ENCODE measurements around the gene TBX1.
"Not testable (repeated sequence)": the region's sequence is repeated elsewhere in the genome, so short reads cannot be mapped to it uniquely, and the experiment has no call there.

The TBX1 gene

GRCh38 chr22:19766240-19766510 lies 5.6 kb downstream of the TBX1 start:
- no peak for DNase-seq

- no peak for DNase-seq
These were observed 6.2 kb downstream of the TBX1 start for GRCh38 chr22:19766511-19767426.

DNA sequence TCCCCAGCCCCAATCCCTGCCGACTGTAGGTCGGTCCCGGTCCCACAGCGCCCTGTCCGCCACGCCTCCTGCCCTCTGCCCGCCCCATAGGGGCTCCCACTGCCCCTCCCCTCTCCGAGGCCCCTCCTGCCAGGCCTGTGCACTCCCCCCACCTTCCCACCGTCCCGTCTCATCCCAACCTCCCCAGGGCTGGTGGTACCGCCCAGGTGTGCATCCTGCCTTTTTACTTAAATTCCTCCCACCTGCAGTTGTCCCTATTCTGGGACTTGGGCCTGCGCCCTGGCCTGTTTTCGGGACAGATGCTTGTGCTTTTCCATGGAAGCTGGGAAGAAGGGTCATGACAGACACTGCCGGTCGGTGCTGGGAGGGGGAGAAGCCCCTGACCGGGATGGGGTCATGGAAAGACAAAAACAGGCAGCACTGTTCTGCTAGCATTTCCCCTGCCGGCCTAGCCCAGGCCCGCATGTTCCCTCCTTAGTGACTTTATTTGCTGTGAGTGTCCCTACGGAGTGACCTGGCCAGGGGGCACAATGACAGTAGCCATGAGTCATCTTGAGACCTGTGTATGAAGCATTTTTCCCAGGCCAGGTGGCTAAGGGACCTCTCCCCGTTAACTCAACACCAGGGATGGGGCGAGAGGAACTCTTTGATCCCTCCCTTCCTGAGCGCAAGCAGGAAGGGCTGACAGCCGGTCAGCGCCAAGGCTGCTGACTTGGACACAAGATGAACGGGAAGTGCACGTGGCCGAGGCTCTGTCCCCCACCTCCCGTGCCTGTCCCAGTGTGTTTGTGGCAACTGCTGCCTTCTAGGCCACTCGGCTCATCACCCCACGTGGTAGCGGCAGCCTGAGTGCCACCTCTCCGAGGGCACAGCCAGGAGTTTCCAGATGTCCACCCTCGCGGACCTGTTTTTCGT lies 7.1 kb downstream of the TBX1 start:
- no peak for DNase-seq

- DNase-seq, result no peak
These were observed 8.8 kb downstream of the TBX1 start for GRCh38 chr22:19769393-19769715.

DNA sequence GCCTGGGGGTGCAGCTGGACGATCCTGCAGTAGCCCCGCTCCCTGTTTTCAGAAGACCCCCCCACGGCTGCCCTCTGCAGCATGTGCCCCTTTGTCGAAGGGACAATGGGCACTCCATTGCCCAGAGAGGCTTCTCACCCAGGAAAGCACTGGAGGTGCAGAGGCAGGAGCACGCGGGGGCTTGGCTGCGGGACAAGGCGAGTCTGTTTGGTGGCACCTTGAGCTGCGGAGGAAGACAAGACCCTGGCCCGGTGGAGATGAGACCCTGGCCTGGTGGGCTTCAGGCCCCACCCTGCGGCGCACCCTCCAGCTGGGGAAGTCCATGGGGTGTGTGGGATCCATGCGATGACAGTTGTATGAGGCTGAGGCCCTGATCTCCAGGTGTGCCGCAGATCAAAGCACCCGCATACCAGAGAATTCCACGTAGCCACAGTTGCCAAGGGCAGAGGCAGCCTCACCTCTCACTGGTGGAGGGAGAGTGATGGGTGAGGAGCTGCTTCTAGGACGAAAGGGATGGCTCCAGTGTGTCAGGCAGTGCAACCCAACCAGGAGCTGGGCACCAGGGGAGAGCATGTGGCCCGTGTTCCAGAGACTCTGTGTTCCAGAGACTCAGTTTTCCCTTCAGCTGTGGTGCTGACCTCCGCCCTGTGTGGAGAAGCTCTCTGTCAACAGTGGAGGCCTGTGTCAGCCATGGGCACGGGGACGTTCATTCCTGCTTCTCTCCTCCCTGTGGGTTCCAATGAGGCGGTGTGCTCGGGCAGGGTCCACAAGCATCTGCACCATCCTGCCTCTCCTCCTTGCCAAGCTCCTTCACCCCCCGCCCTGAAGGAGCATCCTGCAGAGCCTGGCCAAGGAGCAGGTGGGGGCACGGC lies 10.0 kb downstream of the TBX1 start:
- DNase-seq, result no peak

DNA sequence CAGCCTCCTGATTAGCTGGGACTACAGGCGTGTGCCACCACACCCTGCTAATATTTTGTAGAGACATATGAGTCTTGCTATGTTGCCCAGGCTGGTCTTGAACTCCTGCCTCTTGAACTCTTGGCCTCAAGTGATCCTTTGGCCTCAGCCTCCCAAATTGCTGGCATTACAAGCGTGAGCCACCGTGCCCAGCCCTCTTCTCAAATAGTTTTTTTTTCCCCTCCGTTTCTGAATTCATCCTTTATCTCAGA lies 11.8 kb downstream of the TBX1 start:
- DNase-seq, result no peak

DNA sequence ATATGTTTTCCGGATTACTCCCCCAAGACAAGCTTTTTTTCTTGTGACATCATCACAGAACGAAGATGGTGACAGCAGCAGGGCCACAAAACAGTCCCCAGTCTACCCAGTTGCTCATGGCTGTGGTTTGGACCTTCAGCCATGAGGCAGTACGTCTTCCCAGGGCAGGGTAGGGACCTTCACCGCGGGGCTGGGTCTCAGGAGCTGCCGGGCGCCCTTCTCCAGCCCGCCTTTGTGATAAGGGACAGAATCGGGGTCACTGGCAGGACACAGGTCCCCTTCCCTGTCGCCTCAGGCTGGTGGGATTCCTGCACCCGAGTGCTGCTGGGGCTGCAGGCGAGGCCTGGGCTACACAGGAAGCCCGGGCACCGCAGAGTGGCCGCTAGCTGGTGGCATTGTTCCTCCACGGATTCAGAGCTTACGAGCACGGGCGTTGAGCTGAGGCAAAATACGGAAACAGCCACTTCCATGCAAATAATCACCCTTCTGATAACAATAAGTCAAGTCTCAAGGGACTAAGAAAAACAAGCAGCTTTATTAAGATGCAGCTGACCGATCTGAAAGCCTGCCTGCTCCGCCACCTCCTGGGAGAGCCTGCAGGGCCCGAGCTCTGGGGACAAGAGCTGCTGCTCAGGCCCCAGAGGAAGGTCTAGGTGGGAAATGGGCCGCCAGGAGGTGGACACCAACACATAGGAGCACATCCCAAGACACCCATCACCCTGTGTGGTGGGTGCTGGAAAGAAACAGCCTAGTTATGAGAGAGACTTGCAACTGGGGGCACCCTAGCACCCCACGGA lies 12.3 kb downstream of the TBX1 start:
- no peak for DNase-seq

GRCh38 chr22:19773470-19774040 lies 13.0 kb downstream of the TBX1 start:
- DNase-seq, result no peak

- DNase-seq, result no peak
These were observed 14.1 kb downstream of the TBX1 start for GRCh38 chr22:19774628-19775027.

DNA sequence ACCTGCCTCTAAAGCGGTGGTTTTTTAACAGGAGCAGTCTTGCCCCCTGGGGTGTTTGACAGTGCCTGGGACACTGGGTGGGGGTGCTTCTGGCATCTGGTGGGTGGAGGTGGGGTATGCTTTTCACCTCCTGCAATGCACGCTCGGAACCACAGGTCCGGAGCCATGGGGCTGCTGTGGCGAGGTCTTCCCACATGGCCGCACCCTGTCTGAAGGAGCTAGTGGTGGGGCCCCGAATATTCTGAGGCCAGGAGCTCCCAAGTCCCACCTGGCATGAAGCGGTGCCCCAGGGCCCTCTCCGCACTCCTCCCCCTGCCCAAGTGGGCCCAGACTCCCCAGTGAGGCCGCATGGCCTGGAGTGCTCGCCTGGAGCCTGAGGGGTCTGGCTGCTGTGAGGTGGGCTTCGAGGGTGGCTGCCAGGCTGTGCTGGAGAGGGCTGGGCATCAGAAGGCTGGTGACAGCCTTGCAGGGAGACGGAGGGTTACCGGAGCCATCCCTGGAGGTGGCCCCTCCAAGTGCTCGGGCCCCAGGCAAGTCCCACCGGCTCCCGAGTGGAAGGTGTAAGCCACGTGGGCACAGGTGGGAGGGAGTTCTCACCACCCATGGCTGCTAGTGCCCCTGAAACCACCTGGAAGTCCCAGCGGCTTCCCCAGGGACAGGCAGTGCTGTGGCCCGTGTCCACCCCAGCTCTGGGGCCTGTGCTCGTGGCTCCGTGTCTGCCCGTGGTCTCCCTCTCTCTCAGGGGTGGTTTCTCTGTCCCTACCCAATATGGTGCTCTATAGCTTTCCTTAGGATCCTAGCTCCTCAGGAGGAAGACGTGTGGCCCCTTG lies 15.1 kb downstream of the TBX1 start:
- DNase-seq, result no peak

GRCh38 chr22:19776433-19777031 lies 16.0 kb downstream of the TBX1 start:
- no peak for DNase-seq

- not testable (repeated sequence) for DNase-seq
These were observed 16.6 kb downstream of the TBX1 start for GRCh38 chr22:19777192-19777591.

GRCh38 chr22:19779011-19779421 lies 18.4 kb downstream of the TBX1 start:
- DNase-seq, result no peak

DNA sequence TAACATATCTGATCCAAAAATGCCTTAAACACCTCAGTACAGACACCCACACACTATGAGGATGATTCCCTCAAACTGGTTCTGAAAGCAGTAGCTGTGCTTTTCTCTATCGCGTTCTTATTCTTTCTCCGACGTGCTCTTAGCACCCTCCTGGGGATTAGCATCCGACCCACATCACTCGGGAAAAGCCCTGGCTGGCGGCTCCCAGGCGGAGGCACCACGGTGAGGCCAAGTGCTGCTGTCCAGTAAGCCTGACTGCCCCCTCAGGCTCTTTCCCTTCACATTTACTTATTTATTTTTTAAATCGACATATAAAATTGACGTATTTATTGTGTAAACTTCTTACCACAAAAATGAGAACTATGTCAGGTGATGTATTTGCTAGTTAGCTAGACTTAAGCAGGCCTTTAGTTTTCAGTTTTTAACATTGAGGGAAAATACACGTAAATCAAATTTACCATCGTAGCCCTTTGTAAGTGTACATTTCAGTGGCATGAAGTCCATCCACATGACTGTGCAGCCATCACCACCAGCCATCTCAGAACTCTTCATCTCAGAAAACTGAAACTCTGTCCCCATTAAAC lies 19.2 kb downstream of the TBX1 start:
- DNase-seq, result no peak

- DNase-seq, result no peak
These were observed 22.0 kb downstream of the TBX1 start for GRCh38 chr22:19782533-19782932.

- DNase-seq, result no peak
These were observed 23.2 kb downstream of the TBX1 start for GRCh38 chr22:19783586-19784383.

DNA sequence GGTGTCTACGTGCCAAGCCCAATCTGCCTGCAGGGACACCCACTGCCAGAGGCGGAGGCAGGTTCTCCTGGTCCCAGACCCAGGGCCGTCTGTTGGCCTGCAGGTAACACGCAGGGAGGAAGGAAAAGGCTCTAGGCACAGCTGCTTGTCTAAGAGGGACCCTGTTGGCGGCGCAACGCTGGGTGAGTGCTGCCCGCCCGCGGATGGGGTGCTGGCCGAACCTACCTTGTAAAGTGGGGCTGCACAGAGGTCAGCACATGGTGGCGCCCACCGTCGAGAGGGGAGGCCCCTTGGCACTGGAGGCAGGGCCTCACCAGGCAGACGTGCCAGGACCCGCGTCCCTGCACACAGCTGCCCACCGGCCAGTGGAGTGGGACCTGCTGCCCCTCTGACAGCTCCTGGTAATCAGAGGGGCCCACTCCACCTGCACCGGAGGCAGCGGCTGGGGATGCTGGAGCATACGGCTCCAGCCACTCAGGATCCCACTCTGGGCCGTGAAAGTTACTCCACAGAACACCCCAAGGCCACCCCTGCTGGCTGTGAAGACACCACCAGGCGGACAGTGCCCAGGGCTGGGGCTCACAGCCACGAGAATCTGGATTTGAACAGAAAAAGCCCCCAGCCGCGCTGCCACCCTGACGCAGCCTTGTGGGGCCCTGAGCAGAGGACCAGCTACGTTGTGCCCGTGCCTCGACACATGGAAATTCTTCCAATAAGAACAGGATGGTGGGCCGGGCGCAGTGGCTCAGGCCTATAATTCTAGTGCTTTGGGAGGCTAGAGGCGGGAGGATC lies 24.0 kb downstream of the TBX1 start:
- DNase-seq, result no peak

- no peak for DNase-seq
These were observed 25.1 kb downstream of the TBX1 start for GRCh38 chr22:19785461-19786263.

Data from NCI-H187 treated with DMSO at 0.1 percent for 48 hours (cell line).